SU-DHL-6 (cell line): ENCODE data around the gene ATF1.

Source experiments
- H2AFZ ChIP-seq: fragments of 200-600 bp; sonication (generic); 2 replicates; pipeline ENCODE4 v1.6.1; 2014; ENCODE audit warnings: low read depth, mild to moderate bottlenecking, moderate library complexity, mixed read lengths, antibody characterized with exemption, low read length; ENCODE audit not compliant: severe bottlenecking
- H3F3A ChIP-seq: fragments of 200-600 bp; shearing (Covaris generic); 2 replicates; pipeline ENCODE4 v1.6.0; 2016; ENCODE audit warnings: antibody characterized with exemption, mild to moderate bottlenecking; ENCODE audit not compliant: insufficient read depth
- H3K27ac ChIP-seq: fragments of 200-600 bp; sonication (generic); 2 replicates; pipeline ENCODE4 v1.5.1; 2016; ENCODE audit warnings: low read depth, mild to moderate bottlenecking, low read length, moderate library complexity, mixed read lengths
- H3K27me3 ChIP-seq: fragments of 200-600 bp; sonication (generic), shearing (Covaris generic); 2 replicates; pipeline ENCODE4 v1.6.0; 2014; ENCODE audit warnings: mild to moderate bottlenecking, low read length
- H3K36me3 ChIP-seq: fragments of 200-600 bp; sonication (generic); 2 replicates; pipeline ENCODE4 v1.6.1; 2014; ENCODE audit warnings: mild to moderate bottlenecking, low read length, mixed read lengths
- H3K4me2 ChIP-seq: fragments of 300-600, 200-600 bp; shearing (Covaris generic), sonication (generic); 2 replicates; pipeline ENCODE4 v1.6.0; 2014; ENCODE audit warnings: low read length, low read depth, mild to moderate bottlenecking; ENCODE audit not compliant: poor library complexity, severe bottlenecking
- H3K4me3 ChIP-seq: fragments of 200-600 bp; sonication (generic); 2 replicates; pipeline ENCODE4 v1.5.1; 2014; ENCODE audit warnings: antibody characterized with exemption, low read length, mild to moderate bottlenecking, mixed read lengths; ENCODE audit not compliant: insufficient read depth, poor library complexity, severe bottlenecking
- H3K79me2 ChIP-seq: fragments of 200-600 bp; sonication (generic); 2 replicates; pipeline ENCODE4 v1.6.1; 2014; ENCODE audit warnings: mild to moderate bottlenecking, low read length, moderate library complexity; ENCODE audit not compliant: insufficient read depth
- H3K9ac ChIP-seq: fragments of 200-600 bp; sonication (generic); 2 replicates; pipeline ENCODE4 v1.7.0; 2014; ENCODE audit warnings: mild to moderate bottlenecking, low read length
- H3K9me2 ChIP-seq: fragments of 200-600 bp; sonication (generic); replicated peaks from 2 replicates; pipeline ENCODE4 v1.6.1; 2014; ENCODE audit warnings: low read length; ENCODE audit not compliant: insufficient read depth
- H3K9me3 ChIP-seq: fragments of 200-600 bp; sonication (generic); 2 replicates; pipeline ENCODE4 v1.6.1; 2014; ENCODE audit warnings: low read length, mixed read lengths; ENCODE audit not compliant: insufficient read depth
- H4K20me1 ChIP-seq: fragments of 200-600 bp; sonication (generic); 2 replicates; pipeline ENCODE4 v1.6.1; 2014; ENCODE audit warnings: low read depth, mild to moderate bottlenecking, antibody characterized with exemption, low read length, moderate library complexity, mixed read lengths
- CTCF ChIP-seq: fragments of 200-600 bp; sonication (generic); IDR thresholded peaks from one replicate; pipeline ENCODE4 v1.5.1; 2017; ENCODE audit warnings: antibody characterized with exemption, mild to moderate bottlenecking, low read length, moderate library complexity; ENCODE audit not compliant: insufficient read depth, poor library complexity, severe bottlenecking
- EZH2phosphoT487 ChIP-seq: fragments of 200-600 bp; sonication (generic), shearing (Covaris generic); conservative IDR thresholded peaks from 2 replicates; pipeline ENCODE4 v1.6.1; 2018; ENCODE audit warnings: mild to moderate bottlenecking, antibody characterized with exemption, low read length, moderate library complexity, mixed read lengths

The ATF1 gene

GRCh38 chr12:50720085-50720484 lies 43.8 kb upstream of the ATF1 start:
- TF ChIP-seq EZH2phosphoT487 (no peak), CTCF (no peak)
- no peak overlapping the region for H3K27ac ChIP-seq
- H3K4me2 ChIP-seq = no peak overlapping the region
- no peak overlapping the region for H2AFZ ChIP-seq
- H3K9ac ChIP-seq = no peak overlapping the region
- H3F3A ChIP-seq = no peaks in the 10 kb centered on the region
- H4K20me1 ChIP-seq = no peaks in the 10 kb centered on the region
- H3K9me3 ChIP-seq = no peaks in the 10 kb centered on the region
- no peaks in the 10 kb centered on the region for H3K27me3 ChIP-seq
- no peak overlapping the region for H3K4me3 ChIP-seq
- H3K9me2 ChIP-seq = no peaks in the 10 kb centered on the region
- no peaks in the 10 kb centered on the region for H3K79me2 ChIP-seq
- H3K36me3 ChIP-seq = no peaks in the 10 kb centered on the region

GRCh38 chr12:50720501-50720900 lies 43.4 kb upstream of the ATF1 start:
- Histone ChIP-seq H4K20me1 (no peaks in the 10 kb centered on the region), H3K9me2 (no peaks in the 10 kb centered on the region), H3K9ac (no peak overlapping the region), H3K36me3 (no peaks in the 10 kb centered on the region), H3F3A (no peaks in the 10 kb centered on the region), H3K4me3 (no peak overlapping the region), H3K9me3 (no peaks in the 10 kb centered on the region), H2AFZ (no peak overlapping the region), H3K27ac (no peak overlapping the region), H3K79me2 (no peaks in the 10 kb centered on the region), H3K27me3 (no peaks in the 10 kb centered on the region), H3K4me2 (no peak overlapping the region)
- TF ChIP-seq CTCF (no peak), EZH2phosphoT487 (no peak)

GRCh38 chr12:50723865-50724264 lies 40.0 kb upstream of the ATF1 start:
- no peak overlapping the region for H3K4me3 ChIP-seq
- H4K20me1 ChIP-seq = no peaks in the 10 kb centered on the region
- H2AFZ ChIP-seq = no peak overlapping the region
- H3K36me3 ChIP-seq = no peaks in the 10 kb centered on the region
- H3K9ac ChIP-seq = no peak overlapping the region
- TF ChIP-seq CTCF (no peak), EZH2phosphoT487 (no peak)
- H3K27me3 ChIP-seq = no peaks in the 10 kb centered on the region
- no peaks in the 10 kb centered on the region for H3F3A ChIP-seq
- no peaks in the 10 kb centered on the region for H3K9me2 ChIP-seq
- no peak overlapping the region for H3K27ac ChIP-seq
- no peaks in the 10 kb centered on the region for H3K79me2 ChIP-seq
- H3K4me2 ChIP-seq = no peak overlapping the region
- H3K9me3 ChIP-seq = no peaks in the 10 kb centered on the region
